ENCODE measurements around the gene RRP36. TPM values are rescaled to one million over a fixed set of nuclear protein-coding genes. Genes with fewer than 3 reads are reported as not detected.

Gene RRP36
- total and polyA plus RNA-seq, 2 of the 8 experiments (the other 6 are each of a cell fraction or from before 2014, with no cell fraction given): 33.9 to 92.3 TPM

DNA sequence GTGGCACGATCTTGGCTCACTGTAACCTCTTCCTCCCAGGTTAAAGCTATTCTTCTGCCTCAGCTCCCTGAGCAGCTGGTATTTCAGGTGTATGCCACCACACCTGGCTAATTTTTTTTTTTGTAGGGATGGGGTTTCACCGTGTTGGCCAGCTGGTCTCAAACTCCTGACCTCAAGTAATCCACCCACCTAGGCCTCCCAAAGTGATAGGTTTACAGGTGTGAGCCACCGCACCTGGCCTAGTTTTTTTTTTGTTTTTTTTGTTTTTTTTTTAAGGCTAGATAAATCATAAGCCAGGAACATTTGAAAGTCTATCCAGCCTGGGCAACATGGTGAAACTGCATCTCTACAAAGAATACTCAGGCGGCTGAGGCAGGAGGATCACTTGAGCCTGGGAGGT lies 10.9 kb downstream of the RRP36 start:
- no peak overlapping the region for H3K27ac ChIP-seq (ENCODE audit: low read depth, low read length)
- no peak overlapping the region for H2BK15ac ChIP-seq (ENCODE audit: low read length)
- no peaks in the 10 kb centered on the region for H3K4me1 ChIP-seq (replicated peaks in 1 of 4; ENCODE audit: control insufficient read depth in 3 of 4, insufficient read depth in 4 of 4, low read length in 3 of 4)
- H3K14ac ChIP-seq (ENCODE audit: insufficient read length): no peak overlapping the region
- H2BK20ac ChIP-seq (ENCODE audit: low read length): no peak overlapping the region
- no peak overlapping the region for H2BK5ac ChIP-seq (ENCODE audit: low read depth, low read length)
- H2BK12ac ChIP-seq (ENCODE audit: low read depth, low read length): no peak overlapping the region
- no peak for TF ChIP-seq PHF8 (conservative IDR thresholded peaks at IDR 0.05; ENCODE audit: low read depth, low read length)
- TF ChIP-seq SIRT6 (IDR thresholded peaks at IDR 0.05; ENCODE audit: low read length): no peak
- no peak for TF ChIP-seq CTBP2 (IDR thresholded peaks at IDR 0.05; ENCODE audit: borderline replicate concordance, insufficient read depth, insufficient read length, low read length)
- no peak for TF ChIP-seq CBX5 (IDR thresholded peaks at IDR 0.05; ENCODE audit: low read depth, low read length)
- H3K9ac ChIP-seq (replicated peaks in 1 of 4; ENCODE audit: extremely low read depth in 1 of 4, low read depth in 3 of 4, low read length in 3 of 4): no peak overlapping the region
- H4K91ac ChIP-seq (replicated peaks; ENCODE audit: insufficient read length, low read length): no peak overlapping the region
- CTCF ChIA-PET (ENCODE audit: partially characterized antibody): interaction anchor here (0.9 to 1.6 kb wide), 5 partner anchors 9 to 136 kb away, joined by 3 to 5 read pairs (median 4); no protein-coding TSS in a partner anchor
- no peak overlapping the region for H4K5ac ChIP-seq (ENCODE audit: insufficient read length, low read depth, low read length)
- H3K79me2 ChIP-seq (ENCODE audit: control insufficient read depth in 1 of 2, insufficient read depth in 2 of 2, low read length in 2 of 2): no peaks in the 10 kb centered on the region
- POLR2A ChIA-PET (ENCODE audit: partially characterized antibody): interaction anchor here (0.6 to 29.7 kb wide), 8 partner anchors 9 to 741 kb away, joined by 3 to 584 read pairs (median 5); partner anchors contain the start of genes CUL7, KLHDC3, MEA1 and RRP36
- no peaks in the 10 kb centered on the region for H3K27me3 ChIP-seq (replicated peaks in 1 of 4; ENCODE audit: control insufficient read depth in 3 of 4, extremely low read depth in 1 of 4, insufficient read depth in 3 of 4, low read length in 3 of 4)
- no peak overlapping the region for H3K4ac ChIP-seq (replicated peaks; ENCODE audit: insufficient read length, low read depth, low read length)
- H3K4me2 ChIP-seq (ENCODE audit: insufficient read depth in 1 of 2, low read depth in 2 of 2, low read length in 2 of 2): no peak overlapping the region
- no peak overlapping the region for H4K8ac ChIP-seq (ENCODE audit: extremely low read depth, insufficient read depth, low read length)
- no peak overlapping the region for H3K23ac ChIP-seq (ENCODE audit: insufficient read length)
- no peak overlapping the region for H2BK120ac ChIP-seq (replicated peaks; ENCODE audit: low read depth, low read length)
- H3K36me3 ChIP-seq (ENCODE audit: control insufficient read depth in 2 of 4, insufficient read depth in 4 of 4, low read length in 3 of 4): peaks cover 23 to 58% (median 34%) of the 10 kb centered on the region in 4 experiments
- no peak overlapping the region for H3K4me3 ChIP-seq (ENCODE audit: extremely low read depth in 1 of 4, insufficient read depth in 2 of 4, low read depth in 3 of 4, low read length in 4 of 4)
- no peak overlapping the region for H3K18ac ChIP-seq (ENCODE audit: extremely low read depth, low read length)
- H3K23me2 ChIP-seq (ENCODE audit: low read depth, low read length): peaks cover 2% of the 10 kb centered on the region; the same call in 1 of the 2 replicates
- FAIRE-seq (no peak), DNase-seq (ENCODE audit: low read depth in 1 of 2, low spot score in 2 of 2) (no peak)
- no peaks in the 10 kb centered on the region for H3K9me3 ChIP-seq (ENCODE audit: insufficient read depth in 2 of 2, low read depth in 1 of 2, low read length in 1 of 2)
- H4K20me1 ChIP-seq (replicated peaks in 1 of 2; ENCODE audit: control insufficient read depth in 1 of 2, insufficient read depth in 2 of 2, low read length in 2 of 2): peaks cover 2 to 16% of the 10 kb centered on the region in 2 experiments
- no peak overlapping the region for H2AFZ ChIP-seq (ENCODE audit: low read length)
- WGBS, 2 experiments (ENCODE audit: extremely low coverage in 1 of 2, insufficient coverage in 1 of 2, insufficient read length in 1 of 2, insufficient replicate concordance in 2 of 2, low coverage in 1 of 2, low lambda C conversion rate in 2 of 2, missing lambda C conversion rate in 1 of 2): 93% methylated on average over 4 of the region's 4 CpGs; no CpG with 5 or more reads in 1 of the 2 experiments
- H3K56ac ChIP-seq (replicated peaks; ENCODE audit: insufficient read length, low read depth, low read length): no peak overlapping the region
- no peak overlapping the region for H2AK5ac ChIP-seq (ENCODE audit: low read depth, low read length)
- H3K79me1 ChIP-seq (ENCODE audit: low read depth, low read length): no peaks in the 10 kb centered on the region
